HG02798 (cell line): ENCODE data around the gene LBX2.

Source experiments
- ATAC-seq: cut with Tn5 transposase; IDR thresholded peaks from one replicate; pipeline ENCODE4 v1.9.1; 2021; ENCODE audit warnings: mild to moderate bottlenecking; ENCODE audit not compliant: unreplicated experiment, poor library complexity

The LBX2 gene

DNA sequence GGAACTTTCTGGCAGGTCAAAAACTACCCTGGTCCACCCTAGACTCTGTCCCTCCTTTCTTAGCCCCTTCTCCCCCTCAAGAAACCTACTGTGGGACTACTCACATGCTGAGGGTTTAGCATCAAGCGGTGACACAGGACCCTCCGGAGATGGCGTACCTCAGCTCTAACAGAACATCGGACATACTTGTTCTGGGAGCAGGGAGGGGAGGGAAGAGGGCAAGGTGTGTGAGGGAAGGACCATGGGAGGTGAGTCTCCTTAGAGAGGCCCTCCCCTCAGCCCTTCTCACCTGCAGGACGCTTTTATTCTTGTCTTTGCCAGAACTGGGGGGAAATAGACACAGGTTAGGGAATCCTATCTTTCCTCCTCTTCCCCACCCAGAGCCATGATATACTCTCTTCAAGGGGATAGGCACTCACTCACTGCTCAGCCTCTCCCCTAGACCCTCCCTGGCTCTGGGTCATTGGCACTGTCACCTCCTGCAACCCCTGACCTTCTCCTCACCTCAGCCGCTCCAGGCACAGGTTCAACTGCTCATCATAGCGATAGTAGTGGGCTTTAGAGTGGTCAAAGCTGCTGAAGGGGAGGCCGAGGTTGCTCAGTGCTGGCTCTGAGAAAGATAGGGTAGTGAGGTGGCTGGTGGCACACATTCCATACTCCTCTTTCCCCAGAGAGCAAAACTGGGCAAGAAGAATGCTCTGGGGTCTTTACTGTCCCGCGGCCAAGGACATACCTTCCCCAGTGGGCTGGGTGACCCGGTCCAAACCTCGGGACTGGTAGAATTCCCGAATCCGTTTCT lies 6.2 kb upstream of the LBX2 start:
- ATAC-seq, result no peak

DNA sequence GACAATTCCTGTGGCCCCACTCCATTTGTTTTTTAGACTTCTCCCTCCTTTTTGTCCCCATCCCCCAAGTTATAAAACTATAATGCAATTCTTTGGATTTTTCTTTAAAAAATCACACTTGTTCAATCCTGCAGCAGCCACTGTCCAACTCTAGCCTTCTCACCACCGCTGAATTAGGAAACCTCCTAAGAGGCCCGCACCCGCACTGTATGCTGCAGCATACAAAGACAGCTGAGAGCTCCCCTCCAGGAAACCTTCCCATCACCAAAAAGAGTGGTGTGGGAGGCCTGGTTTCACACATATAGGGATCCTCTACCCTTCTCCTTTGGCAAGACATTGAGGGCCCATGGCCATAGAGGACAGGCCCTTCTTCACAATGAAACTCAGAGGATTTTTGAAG lies 5.2 kb upstream of the LBX2 start:
- ATAC-seq, result no peak

DNA sequence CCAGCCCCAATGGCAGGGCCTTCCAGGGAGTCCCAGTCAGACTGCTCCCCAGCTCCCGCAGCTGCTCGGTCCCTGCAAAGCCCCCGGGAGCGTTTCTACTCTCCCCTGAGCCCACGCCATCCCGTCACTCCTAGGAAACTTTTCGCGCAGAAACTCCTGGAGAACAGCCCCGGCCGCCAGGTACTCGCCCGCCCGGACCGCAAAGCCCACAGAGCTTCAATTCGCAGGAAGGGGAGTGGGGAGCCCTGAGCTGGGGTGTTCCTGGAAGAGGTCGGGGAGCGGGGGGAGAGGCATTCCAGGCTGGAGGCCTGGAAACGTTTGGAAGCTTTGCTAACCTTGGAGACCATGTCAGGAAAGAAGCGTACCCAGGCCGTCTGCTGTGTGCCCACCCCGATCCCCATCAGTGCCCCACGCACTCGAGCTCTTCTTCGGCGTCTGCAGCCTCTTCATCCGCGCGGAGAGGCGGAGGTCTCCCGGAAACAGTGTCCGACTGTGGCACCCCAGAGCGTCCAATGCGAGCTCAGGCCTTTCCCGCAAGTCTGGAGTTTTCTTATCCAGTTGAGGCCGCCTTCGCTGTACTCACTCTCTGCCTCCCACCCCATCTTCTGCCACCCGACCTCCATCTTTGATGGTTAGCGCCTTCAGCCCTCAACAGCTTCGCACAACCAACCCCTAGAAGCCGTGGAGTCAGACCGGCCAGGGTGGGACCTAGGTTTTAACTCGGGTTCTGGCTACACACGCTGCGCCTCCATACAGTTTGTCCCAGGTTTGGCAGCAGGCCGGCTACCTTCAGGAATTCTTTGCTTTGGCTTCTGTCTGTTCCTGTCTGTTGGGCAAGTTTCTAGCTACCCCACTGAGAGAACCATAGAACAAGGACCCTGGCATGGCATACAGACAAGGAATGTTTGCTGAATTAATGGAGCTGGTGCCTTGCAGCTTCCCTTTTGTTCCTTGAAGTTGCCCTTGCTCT lies 4.4 kb upstream of the LBX2 start:
- no peak for ATAC-seq

DNA sequence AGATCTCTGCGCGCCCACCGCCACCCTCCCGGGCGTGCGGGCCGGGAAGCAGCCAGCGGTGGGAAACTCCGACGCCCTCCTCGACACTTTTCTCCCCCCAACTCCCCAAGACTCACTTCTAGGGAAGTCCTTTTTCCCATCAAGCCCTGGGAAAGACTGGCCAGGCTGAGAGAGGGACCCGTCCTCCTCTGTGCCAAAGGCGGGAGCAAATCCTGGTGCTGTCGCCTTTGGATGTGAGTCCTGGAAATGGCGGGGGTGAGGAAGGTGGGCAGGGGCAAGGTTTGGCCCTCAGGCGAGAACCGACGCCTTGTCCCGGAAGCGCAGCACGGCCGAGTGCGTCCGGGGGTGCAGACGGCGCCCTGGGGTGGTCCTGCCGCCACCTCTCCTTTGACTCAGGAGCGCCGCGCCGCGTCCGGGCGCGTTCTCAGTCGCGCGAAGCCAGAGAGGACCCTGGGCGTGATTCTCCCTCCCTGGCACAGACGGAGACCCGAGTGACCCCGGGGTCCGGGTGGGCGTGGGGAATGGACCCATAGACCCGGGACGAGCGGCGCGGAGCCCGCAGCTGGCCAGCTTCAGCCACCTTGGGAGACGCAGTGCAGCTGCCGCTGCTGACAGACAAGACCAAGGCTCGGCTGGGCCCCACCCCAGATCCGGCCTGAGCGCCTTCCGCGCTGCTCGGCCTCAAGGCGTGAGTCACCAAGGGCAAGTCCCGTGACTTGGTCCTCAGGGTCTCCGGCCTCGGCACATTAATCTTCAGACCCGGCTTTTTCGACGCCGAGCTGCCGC lies 3.5 kb upstream of the LBX2 start:
- peak; percentile 43 for ATAC-seq

DNA sequence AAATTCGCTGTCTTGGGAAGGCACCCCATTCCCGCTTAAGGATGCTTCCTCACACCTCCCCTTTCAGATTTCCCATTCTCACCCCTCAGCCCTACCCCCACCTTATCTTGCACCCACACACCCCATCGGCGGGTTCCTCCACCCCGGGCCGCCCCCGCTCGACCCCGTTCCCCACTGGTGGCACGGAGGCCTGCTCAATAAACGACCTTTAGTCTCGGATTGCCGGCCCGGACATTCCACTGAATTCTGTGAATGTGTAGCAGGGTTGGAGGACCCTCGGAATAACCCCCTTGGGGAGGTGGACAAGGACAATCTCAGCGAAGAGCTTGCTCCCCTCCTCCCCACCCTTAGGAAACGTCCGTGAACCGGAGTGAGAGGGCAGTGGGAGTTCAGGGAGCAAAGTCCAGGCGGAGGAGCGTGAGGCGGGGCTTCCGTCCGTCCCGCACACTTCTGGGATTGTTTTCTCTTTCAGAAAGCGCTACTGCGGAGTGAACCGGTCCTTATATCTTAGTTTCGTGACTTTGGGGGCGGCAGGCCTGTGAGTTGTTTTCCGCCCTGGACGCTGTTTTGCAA lies 2.8 kb upstream of the LBX2 start:
- no peak for ATAC-seq

DNA sequence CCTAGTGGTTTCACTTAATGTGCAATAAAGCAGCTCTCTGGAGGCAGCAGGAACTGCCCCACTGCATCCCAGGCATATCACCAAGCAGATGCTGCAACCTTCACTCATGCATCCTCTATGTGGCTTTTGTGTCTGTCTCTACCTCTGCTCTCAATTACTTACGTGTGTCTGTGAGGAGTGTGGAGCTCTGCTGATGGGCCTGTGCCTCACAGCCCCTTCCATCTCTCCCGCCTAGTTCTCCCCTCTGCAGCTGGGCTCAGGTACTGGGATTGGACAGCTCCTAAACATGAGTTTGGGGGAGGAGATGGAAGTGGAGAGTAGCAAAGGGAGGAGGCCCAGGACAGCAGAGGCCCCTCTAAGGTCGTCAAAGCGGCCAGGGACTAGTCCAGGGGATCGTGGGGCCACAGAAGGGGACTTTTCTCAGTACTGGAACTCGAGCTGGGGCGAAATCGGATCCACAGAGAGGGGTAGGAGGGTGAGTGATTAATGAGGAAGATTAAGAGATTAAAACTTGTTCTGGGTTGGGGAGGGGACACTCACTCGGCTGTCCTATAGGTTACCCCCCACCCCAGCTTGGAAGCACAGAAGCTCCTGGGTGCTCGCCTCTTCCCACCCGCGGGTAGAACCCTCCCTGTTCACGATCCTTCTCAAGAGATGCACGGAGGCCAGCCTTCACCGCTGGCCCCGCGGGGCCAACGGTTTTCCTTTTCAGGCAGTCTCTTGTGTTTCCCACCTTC lies 2.1 kb upstream of the LBX2 start:
- ATAC-seq, result no peak

DNA sequence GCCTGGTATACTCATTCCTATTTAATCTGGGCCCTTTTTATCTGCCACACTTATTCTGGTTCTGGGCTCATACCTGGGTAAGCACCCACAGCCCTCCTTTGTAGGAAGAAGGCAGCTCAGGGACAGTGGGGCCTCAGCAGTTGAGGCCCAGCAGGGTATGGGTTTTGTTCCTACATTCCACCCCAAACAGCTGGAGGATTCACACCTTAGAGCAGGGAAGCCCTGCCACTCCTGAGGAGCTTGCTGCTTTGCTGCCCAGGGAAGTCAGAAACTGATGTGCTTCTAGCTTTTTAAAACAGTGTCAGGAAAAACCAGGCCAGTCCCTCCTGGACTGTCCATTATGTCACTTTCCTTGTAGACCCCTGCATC lies 1.2 kb upstream of the LBX2 start:
- no peak for ATAC-seq

DNA sequence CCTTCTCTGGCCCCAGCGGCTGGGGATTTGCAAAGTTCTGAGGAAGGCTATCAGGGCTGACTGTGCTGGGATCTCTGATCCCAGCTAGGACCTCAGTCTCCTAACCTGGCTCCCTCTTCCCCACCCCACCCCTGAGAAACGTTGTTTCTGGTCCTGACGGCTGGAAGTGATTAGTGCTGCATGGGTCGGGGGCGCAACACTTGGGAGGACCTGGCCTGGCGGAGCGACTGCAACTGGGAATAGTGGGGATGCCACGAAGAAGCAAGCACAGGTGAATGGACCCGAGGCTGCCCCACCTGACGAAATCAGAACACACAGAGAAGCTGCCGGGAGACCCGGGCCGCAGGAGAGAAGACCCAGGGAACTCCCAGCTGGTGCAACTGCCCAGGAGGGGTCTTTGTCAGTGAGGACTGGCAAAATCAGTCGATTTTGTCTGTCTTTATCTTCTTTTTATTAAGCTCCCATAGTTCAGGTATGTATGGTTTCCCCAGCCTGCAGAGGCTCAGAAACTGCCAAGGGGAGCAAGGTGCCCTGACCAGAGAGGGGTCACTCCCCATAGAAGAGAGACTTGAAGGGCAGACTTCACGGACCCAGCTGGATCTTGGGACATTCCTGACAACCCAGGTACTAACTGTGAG lies 656 bp upstream of the LBX2 start:
- no peak for ATAC-seq

DNA sequence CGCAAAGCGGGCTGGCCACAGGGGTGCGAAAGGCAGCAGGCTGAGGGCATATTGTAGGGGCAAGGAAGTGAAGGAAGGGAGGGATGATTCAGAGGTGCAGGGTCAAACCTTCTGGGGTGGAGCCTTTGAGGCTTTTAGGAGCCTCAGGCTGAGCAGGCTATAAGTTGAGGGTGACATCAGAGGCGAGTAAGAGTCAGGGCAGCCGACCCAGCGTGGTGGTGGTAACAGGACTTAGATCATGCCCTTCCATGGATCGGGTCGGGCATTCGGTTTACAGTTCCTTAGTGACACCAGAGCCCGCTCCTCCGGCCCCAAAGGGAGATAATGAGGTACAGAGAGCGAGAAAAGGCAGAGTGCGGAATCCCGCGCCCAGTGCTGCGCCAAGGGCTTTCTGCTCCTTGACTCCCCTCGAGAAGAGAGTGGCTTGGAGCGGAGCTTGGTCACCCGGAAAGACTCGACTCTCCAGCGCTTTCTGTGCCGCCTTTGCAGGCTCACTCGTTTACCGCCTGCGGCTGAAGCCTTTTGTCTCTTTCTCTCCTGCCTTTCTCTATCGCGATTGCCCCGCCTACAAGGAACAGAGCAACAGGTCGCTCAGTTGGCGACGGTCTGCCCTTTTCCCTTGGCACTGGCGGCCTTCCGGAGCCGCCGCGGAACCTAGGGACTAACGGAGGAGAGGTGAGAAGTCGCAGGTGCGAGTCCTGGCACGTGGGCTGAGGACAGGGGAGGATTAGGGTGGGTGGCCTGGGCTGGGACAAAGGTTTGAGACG lies 720 bp downstream of the LBX2 start:
- ATAC-seq, result no peak

DNA sequence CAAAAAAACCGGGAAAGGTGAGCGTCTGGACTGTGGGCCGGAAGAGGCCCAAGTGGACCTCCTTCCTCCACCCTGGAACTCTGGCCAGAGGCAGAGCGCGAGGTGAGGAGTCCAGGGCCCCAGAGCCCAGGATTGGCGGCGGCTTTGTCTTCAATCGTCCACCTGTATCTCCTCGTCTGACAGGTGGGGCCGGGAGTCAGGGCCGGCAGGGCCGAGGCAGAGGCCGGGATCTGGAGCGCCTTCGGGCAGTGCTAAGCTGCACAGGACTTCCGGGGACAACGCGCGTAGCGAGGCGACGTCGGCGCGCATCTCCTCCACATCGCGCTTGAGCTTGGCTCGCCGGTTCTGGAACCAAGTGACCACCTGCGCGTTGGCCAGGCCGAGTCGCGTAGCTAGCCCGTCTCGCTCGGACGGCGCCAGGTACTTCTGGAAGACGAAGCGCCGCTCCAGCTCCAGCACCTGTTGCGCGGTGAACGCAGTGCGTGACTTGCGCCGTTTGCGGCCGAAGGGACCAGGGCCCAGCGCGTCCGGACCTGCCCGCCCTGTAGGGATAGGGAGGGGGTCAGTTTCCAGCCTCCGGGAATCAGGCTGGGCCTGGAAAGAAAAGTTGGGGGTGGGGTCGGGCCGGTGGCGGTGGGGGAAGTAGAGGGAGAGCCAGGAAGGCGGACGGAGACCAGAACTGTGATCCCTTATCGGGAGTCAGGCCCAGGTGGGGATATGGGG lies 1.5 kb downstream of the LBX2 start:
- ATAC-seq, result peak; percentile 35

DNA sequence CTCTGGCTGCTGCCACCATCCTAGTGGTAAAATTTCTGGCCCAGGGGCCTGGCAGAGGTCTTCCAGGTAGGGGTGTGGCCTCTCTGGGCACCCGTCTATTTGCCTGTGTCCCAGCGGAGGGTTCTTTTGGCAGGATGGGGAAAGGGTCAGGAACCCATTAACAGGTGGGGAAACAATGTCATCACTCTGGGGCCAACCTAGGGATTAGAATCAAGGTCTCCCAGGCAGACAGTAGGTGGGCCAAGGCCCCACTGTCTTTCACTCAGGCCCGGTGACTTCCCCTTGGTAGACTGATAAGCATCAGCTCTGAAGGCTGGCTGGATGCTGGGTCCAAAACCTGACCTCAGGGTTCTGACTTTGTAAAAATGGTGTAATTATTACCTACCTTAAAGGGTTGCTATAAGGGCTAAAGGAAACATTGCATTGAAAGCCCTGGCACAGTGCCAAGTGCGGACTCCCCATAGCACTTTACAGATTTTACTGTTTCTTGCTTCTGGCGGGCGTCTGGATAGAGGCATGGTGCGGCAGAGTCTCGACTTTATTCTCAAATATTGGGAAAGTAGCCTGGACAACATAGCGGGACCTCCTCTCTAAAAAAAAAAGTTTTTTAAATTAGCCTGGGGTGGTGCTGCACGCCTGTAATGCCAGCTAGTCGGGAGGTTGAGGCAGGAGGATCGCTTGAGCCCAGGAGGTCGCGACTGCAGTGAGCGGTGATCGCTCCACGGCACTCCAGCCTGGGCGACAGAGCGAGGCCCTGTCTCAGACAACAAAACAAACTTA lies 2.2 kb downstream of the LBX2 start:
- ATAC-seq, result no peak

DNA sequence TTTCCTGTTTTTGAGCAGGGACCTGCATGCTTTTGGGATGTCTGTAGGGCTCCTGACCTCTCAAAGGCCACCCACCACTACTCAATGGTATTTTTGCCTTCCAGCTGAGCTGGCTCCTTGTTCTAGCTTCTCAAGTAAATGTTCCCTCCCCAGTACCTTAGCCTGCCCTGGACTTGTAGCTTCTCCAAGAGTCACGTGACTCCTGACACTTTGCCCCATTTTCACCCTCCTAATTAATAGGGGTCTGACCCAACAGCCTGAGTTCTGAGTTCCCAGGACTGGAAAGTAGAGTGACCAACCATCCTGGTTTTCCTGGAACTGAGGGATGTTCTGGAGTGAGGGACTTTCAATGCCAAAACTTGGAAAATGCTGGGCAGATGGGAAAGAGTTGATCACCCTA lies 4.0 kb downstream of the LBX2 start:
- ATAC-seq, result no peak

DNA sequence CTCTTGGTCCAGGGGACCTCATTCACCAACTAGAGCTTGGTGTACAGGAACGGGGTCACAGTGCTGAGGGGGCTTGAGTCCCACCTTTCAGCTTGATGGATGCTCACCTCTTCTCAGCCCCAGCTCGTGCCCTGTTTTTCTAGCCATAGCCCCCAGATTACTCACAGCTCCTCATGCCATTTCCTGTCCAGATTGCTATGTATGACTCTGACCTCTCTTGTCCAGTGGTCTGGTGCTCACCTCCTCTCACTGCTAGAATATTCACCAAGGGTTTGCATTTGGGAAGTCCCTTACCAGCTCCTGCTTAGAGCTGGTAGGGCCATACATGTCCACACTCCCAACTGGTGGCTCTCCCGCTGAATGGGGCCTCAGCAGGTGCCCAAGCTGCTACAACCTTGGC lies 5.9 kb downstream of the LBX2 start:
- no peak for ATAC-seq

DNA sequence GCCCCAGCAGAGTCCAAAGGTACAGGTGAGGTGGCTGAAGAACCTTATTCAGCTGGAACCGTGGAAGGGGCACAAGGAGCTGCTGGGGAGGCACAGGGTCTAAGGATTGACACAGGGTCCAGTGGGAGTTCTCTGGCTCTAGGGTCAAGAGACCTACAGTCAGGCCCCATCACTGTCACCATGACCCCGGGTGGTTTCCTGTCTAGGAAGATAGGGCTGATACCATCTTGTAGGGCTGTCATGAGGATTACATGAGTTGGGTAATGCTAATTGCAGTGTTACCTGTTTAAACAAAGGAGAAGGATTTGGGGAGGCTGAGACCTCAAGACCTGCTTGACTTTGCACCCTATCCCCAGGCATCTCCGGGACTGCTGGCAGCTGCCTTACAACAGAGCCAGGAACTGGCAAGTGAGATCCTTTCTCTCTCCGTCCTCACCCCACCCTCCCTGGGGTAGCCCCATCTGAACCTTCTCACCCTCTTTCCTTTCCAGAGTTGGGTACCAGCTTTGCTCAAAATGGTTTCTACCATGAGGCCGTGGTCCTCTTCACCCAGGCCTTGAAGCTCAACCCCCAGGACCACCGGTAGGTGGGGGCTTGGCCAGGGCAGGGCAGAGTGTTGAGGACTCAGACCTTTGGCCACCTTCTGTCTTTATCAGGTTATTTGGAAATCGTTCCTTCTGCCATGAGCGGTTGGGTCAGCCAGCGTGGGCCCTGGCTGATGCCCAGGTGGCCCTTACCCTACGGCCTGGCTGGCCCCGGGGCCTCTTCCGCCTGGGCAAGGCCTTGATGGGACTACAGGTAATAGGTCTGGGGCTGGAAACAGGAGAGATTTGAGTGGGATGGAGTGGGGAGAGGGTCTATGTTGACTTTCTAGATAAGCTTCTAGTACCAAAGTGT lies 7.5 kb downstream of the LBX2 start:
- ATAC-seq, result no peak

DNA sequence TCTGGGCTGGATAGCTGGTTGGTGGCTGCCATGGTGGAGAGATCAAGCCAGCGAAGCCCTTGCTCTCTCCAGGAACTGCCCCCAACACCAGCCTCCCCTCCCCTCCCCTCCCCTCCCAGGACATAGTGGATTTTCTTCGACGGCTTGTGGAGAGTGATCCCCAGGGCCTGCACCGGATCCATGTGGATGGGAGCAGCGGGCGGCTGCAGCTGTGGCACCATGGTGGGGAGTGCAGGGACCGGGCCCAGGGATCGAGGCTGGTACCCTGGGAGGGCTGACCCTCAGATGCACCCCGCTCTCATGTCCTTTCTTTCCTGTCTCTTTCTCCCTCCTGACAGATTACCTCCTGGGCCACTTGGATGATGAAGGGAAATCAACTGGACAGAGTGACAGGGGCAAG lies 9.5 kb downstream of the LBX2 start:
- ATAC-seq, result no peak
